H9 (cell line): ENCODE data around the gene DACH1. TPM values are rescaled to one million over a fixed set of nuclear protein-coding genes. Genes with fewer than 3 reads are reported as not detected.

ENCODE experiments used
- DNase-seq: peaks from one replicate; pipeline ENCODE4 v3.0.0-alpha.2; 2017
- H2AFZ ChIP-seq: one replicate; pipeline ENCODE4 v1.6.1; 2013; ENCODE audit warnings: mild to moderate bottlenecking, low read length, control low read depth, moderate library complexity
- H2AK5ac ChIP-seq: 2 replicates; pipeline ENCODE4 v1.6.1; 2013; ENCODE audit warnings: low read length, control low read depth, mixed read lengths; ENCODE audit not compliant: insufficient read length
- H2BK120ac ChIP-seq: one replicate; pipeline ENCODE4 v1.6.1; 2013; ENCODE audit warnings: low read depth, mild to moderate bottlenecking, low read length, control low read depth, inconsistent platforms; ENCODE audit not compliant: poor library complexity, severe bottlenecking
- H2BK12ac ChIP-seq: 2 replicates; pipeline ENCODE4 v1.6.1; 2013; ENCODE audit warnings: low read length, control low read depth, mixed read lengths, low read depth; ENCODE audit not compliant: insufficient read length
- H2BK15ac ChIP-seq: 2 replicates; pipeline ENCODE4 v1.6.1; 2013; ENCODE audit warnings: low read depth, low read length, control low read depth
- H2BK20ac ChIP-seq: one replicate; pipeline ENCODE4 v1.6.1; 2013; ENCODE audit warnings: low read depth, mild to moderate bottlenecking, low read length, control low read depth, inconsistent platforms; ENCODE audit not compliant: poor library complexity, severe bottlenecking
- H2BK5ac ChIP-seq: 2 replicates; pipeline ENCODE4 v1.6.1; 2013; ENCODE audit warnings: low read length, control low read depth, mixed read lengths; ENCODE audit not compliant: insufficient read length
- H3K14ac ChIP-seq: 2 replicates; pipeline ENCODE4 v1.6.1; 2013; ENCODE audit warnings: low read length, control low read depth; ENCODE audit not compliant: insufficient read depth
- H3K18ac ChIP-seq: 2 replicates; pipeline ENCODE4 v1.6.1; 2013; ENCODE audit warnings: low read depth, mild to moderate bottlenecking, mixed read lengths, low read length, control low read depth; ENCODE audit not compliant: insufficient read length
- H3K23ac ChIP-seq: 2 replicates; pipeline ENCODE4 v1.6.1; 2013; ENCODE audit warnings: low read length, control low read depth, mixed read lengths, low read depth; ENCODE audit not compliant: insufficient read length
- H3K23me2 ChIP-seq: 2 replicates; pipeline ENCODE4 v1.6.1; 2013; ENCODE audit warnings: low read depth, mild to moderate bottlenecking, mixed read lengths, low read length, control low read depth; ENCODE audit not compliant: insufficient read length, poor library complexity, severe bottlenecking
- H3K27ac ChIP-seq: 2 replicates; pipeline ENCODE4 v1.5.1; 2013; ENCODE audit warnings: low read length, control low read depth, mixed read lengths, low read depth; ENCODE audit not compliant: insufficient read length
- H3K27me3 ChIP-seq: 2 replicates; pipeline ENCODE4 v1.6.1; 2013; ENCODE audit warnings: low read length, control low read depth, inconsistent platforms; ENCODE audit not compliant: insufficient read depth
- H3K4ac ChIP-seq: 2 replicates; pipeline ENCODE4 v1.6.1; 2013; ENCODE audit warnings: low read depth, mild to moderate bottlenecking, control low read depth, inconsistent platforms, low read length, moderate library complexity
- H3K4me1 ChIP-seq: 2 replicates; pipeline ENCODE4 v1.6.1; 2013; ENCODE audit warnings: low read length, control low read depth, inconsistent platforms; ENCODE audit not compliant: insufficient read depth
- H3K4me2 ChIP-seq: 2 replicates; pipeline ENCODE4 v1.6.1; 2013; ENCODE audit warnings: low read length, control low read depth, mixed read lengths; ENCODE audit not compliant: insufficient read length, insufficient read depth
- H3K56ac ChIP-seq: 2 replicates; pipeline ENCODE4 v1.6.1; 2013; ENCODE audit warnings: low read depth, mild to moderate bottlenecking, mixed read lengths, low read length, control low read depth; ENCODE audit not compliant: insufficient read length
- H3K79me1 ChIP-seq: 2 replicates; pipeline ENCODE4 v1.6.1; 2013; ENCODE audit warnings: low read depth, mild to moderate bottlenecking, moderate library complexity, low read length, control low read depth, inconsistent platforms; ENCODE audit not compliant: insufficient read depth, poor library complexity, severe bottlenecking
- H3K79me2 ChIP-seq: 2 replicates; pipeline ENCODE4 v1.6.1; 2013; ENCODE audit warnings: low read length, control low read depth, inconsistent platforms; ENCODE audit not compliant: insufficient read depth
- H3K9ac ChIP-seq: 2 replicates; pipeline ENCODE4 v1.6.1; 2013; ENCODE audit warnings: low read length, control low read depth, mixed read lengths; ENCODE audit not compliant: insufficient read length; ENCODE audit errors: extremely low read depth
- H3K9me3 ChIP-seq: one replicate; pipeline ENCODE4 v1.6.1; 2013; ENCODE audit warnings: low read depth, low read length, inconsistent platforms; ENCODE audit not compliant: control insufficient read depth
- H3T11ph ChIP-seq: one replicate; pipeline ENCODE4 v1.6.1; 2013; ENCODE audit warnings: mild to moderate bottlenecking, low read length, control low read depth, inconsistent platforms
- H4K20me1 ChIP-seq: one replicate; pipeline ENCODE4 v1.6.1; 2013; ENCODE audit not compliant: control insufficient read depth, insufficient read length, insufficient read depth
- H4K5ac ChIP-seq: 2 replicates; pipeline ENCODE4 v1.6.1; 2013; ENCODE audit warnings: low read depth, mild to moderate bottlenecking, mixed read lengths, low read length, control low read depth; ENCODE audit not compliant: insufficient read length
- H4K8ac ChIP-seq: replicated peaks from 2 replicates; pipeline ENCODE4 v1.6.1; 2013; ENCODE audit warnings: low read length, control low read depth, mixed read lengths, low read depth; ENCODE audit not compliant: insufficient read length
- H4K91ac ChIP-seq: 2 replicates; pipeline ENCODE4 v1.6.1; 2013; ENCODE audit warnings: low read depth, mild to moderate bottlenecking, moderate library complexity, mixed read lengths, low read length, control low read depth; ENCODE audit not compliant: insufficient read length
- H3K27ac Mint-ChIP-seq, 3 experiments: 2 replicates in 2 of 3; 3 replicates in 1 of 3; pipeline ENCODE4 v1.8.0; 2020 to 2021; ENCODE audit warnings: mixed read lengths in 3 of 3, mild to moderate bottlenecking in 1 of 3, moderate library complexity in 1 of 3
- H3K27me3 Mint-ChIP-seq: 2 replicates; pipeline ENCODE4 v1.8.0; 2021; ENCODE audit warnings: low read depth, mild to moderate bottlenecking, moderate library complexity, mixed read lengths
- H3K36me3 Mint-ChIP-seq, 3 experiments: 2 replicates in 2 of 3; 3 replicates in 1 of 3; pipeline ENCODE4 v1.8.0; 2020 to 2021; ENCODE audit warnings: low read depth in 3 of 3, mixed read lengths in 3 of 3; ENCODE audit not compliant: insufficient read depth in 1 of 3
- H3K4me1 Mint-ChIP-seq, 2 experiments: 2 replicates each; pipeline ENCODE4 v1.8.0; 2020; ENCODE audit warnings: mixed read lengths in 2 of 2
- H3K4me3 Mint-ChIP-seq, 2 experiments: 2 replicates in 1 of 2; 3 replicates in 1 of 2; pipeline ENCODE4 v1.8.0; 2020 to 2021; ENCODE audit warnings: mild to moderate bottlenecking in 2 of 2, mixed read lengths in 2 of 2, moderate library complexity in 1 of 2
- H3K9me3 Mint-ChIP-seq, 2 experiments: 2 replicates in 1 of 2; 3 replicates in 1 of 2; pipeline ENCODE4 v1.8.0; 2020; ENCODE audit warnings: mild to moderate bottlenecking in 2 of 2, mixed read lengths in 2 of 2, moderate library complexity in 1 of 2
- CTCF ChIP-seq: fragments of 200-600 bp; sonication (generic); conservative IDR thresholded peaks from 3 replicates; pipeline ENCODE4 v1.8.0; 2021; ENCODE audit warnings: antibody characterized with exemption, mild to moderate bottlenecking
- WGBS: extraction: QIAGEN DNeasy Blood & Tissue Kit; methylation state at CpG from one replicate; pipeline ENCODE4 v1.1.7; 2013; ENCODE audit warnings: missing lambda C conversion rate, low lambda C conversion rate, mixed read lengths; ENCODE audit not compliant: insufficient read length; ENCODE audit errors: extremely low coverage; 5-methylcytosine and 5-hydroxymethylcytosine counted together
- total RNA-seq: library from RNA; stranded (reverse); gene quantifications from 2 replicates; pipeline ENCODE4 v1.2.1, GENCODE V29; 2021

The DACH1 gene
- total RNA-seq, 1 experiment from 2014 or later, result not detected

- WGBS, result no CpG with 5 or more reads among the region's 3 CpGs
- Histone ChIP-seq H3K9ac (no peak overlapping the region), H3K56ac (no peak overlapping the region), H2BK12ac (no peak overlapping the region), H2AK5ac (no peak overlapping the region), H3K4ac (no peak overlapping the region), H2BK120ac (no peak overlapping the region), H2BK15ac (no peak overlapping the region), H2BK20ac (no peak overlapping the region), H2AFZ (no peak overlapping the region), H3K27me3 (no peaks in the 10 kb centered on the region), H3K23me2 (no peaks in the 10 kb centered on the region), H2BK5ac (no peak overlapping the region), H4K91ac (no peak overlapping the region), H3K9me3 (no peaks in the 10 kb centered on the region), H3K18ac (no peak overlapping the region), H4K20me1 (no peaks in the 10 kb centered on the region), H3T11ph (no peak overlapping the region), H3K14ac (no peak overlapping the region), H4K8ac (no peak overlapping the region), H3K4me1 (no peaks in the 10 kb centered on the region), H3K79me1 (no peaks in the 10 kb centered on the region), H3K79me2 (no peaks in the 10 kb centered on the region), H3K4me2 (no peak overlapping the region), H3K27ac (no peak overlapping the region), H3K23ac (no peak overlapping the region), H4K5ac (no peak overlapping the region)
- Mint-ChIP-seq H3K27me3 (no peaks in the 10 kb centered on the region), H3K4me3 (no peak overlapping the region), H3K36me3 (no peaks in the 10 kb centered on the region), H3K4me1 (no peaks in the 10 kb centered on the region), H3K27ac (no peak overlapping the region), H3K9me3 (no peaks in the 10 kb centered on the region)
- no peak for DNase-seq
- no peak for TF ChIP-seq CTCF
Observed at GRCh38 chr13:71489041-71489440, 378.0 kb downstream of the DACH1 start.
